B cell (primary cell): Measurements from ENCODE around the gene CPED1. TPM values are rescaled to one million over a fixed set of nuclear protein-coding genes. Genes with fewer than 3 reads are reported as not detected.

Experiments used
- ATAC-seq: fragments of 200-7000 bp; cut with Tn5 transposase; one replicate; pipeline ENCODE4 v1.10.0; 2021; ENCODE audit warnings: low read depth, mild to moderate bottlenecking, moderate number of reproducible peaks, moderate library complexity
- CTCF ChIA-PET: fragments of 350-600 bp; sonication (Branson Sonifier 250); formaldehyde crosslinking; loops from one replicate; lab custom pipeline; 2021; ENCODE audit warnings: antibody characterized with exemption, inconsistent platforms; lab: Charles Lee
- POLR2A ChIA-PET: fragments of 350-600 bp; sonication (Branson Sonifier 250); formaldehyde crosslinking; loops from one replicate; lab custom pipeline; 2021; ENCODE audit warnings: antibody characterized with exemption; lab: Charles Lee
- DNase-seq: peaks from one replicate; pipeline ENCODE4 v3.0.0; 2013
- H2AFZ ChIP-seq: 2 replicates; pipeline ENCODE4 v1.6.1; 2012; ENCODE audit warnings: mild to moderate bottlenecking, low read depth, low read length; ENCODE audit not compliant: insufficient read depth, poor library complexity, severe bottlenecking
- H3K27ac ChIP-seq, 2 donors: 1 replicate in 1 of 2; 2 replicates in 1 of 2; pipeline ENCODE4 v1.5.1; 2012 to 2013; ENCODE audit warnings: low read length in 2 of 2, mild to moderate bottlenecking in 2 of 2, moderate library complexity in 1 of 2
- H3K27me3 ChIP-seq, 4 experiments: fragments of 200-600 bp in 1 of 4; sonication (generic) in 1 of 4; replicated peaks in 1 of 4; 1 replicate in 2 of 4; 2 replicates in 2 of 4; pipeline versions ENCODE4 v1.6.1 to v1.7.0; 2013 to 2016; ENCODE audit warnings: low read length in 3 of 4, mild to moderate bottlenecking in 2 of 4, mixed read lengths in 1 of 4, moderate library complexity in 1 of 4; ENCODE audit not compliant: insufficient read depth in 4 of 4, control insufficient read depth in 3 of 4; ENCODE audit errors: control extremely low read depth in 1 of 4
- H3K36me3 ChIP-seq, 2 experiments: replicated peaks in 1 of 2; 1 replicate in 1 of 2; 2 replicates in 1 of 2; pipeline versions ENCODE4 v1.6.1 to v1.7.1; 2013; ENCODE audit warnings: low read length in 1 of 2; ENCODE audit not compliant: insufficient read depth in 2 of 2, control insufficient read depth in 1 of 2; ENCODE audit errors: control extremely low read depth in 1 of 2, extremely low read depth in 1 of 2
- H3K4me1 ChIP-seq, 2 donors: fragments of 200-600 bp in 1 of 2; sonication (generic) in 1 of 2; 1 replicate in 1 of 2; 2 replicates in 1 of 2; pipeline versions ENCODE4 v1.5.1 to v1.6.1; 2013 to 2017; ENCODE audit warnings: low read length in 2 of 2; ENCODE audit not compliant: control insufficient read depth in 2 of 2, insufficient read depth in 2 of 2
- H3K4me2 ChIP-seq: replicated peaks from 2 replicates; pipeline ENCODE3; 2012; ENCODE audit warnings: mild to moderate bottlenecking, low read depth, low read length; ENCODE audit not compliant: poor library complexity, severe bottlenecking
- H3K4me3 ChIP-seq, 5 experiments: fragments of 200-600 bp in 1 of 5; sonication (generic) in 1 of 5; 1 replicate in 3 of 5; 2 replicates in 2 of 5; pipeline versions ENCODE4 v1.5.1 to v1.7.0; 2011 to 2016; ENCODE audit warnings: low read length in 4 of 5, mild to moderate bottlenecking in 4 of 5, low read depth in 2 of 5, control low read depth in 1 of 5, moderate library complexity in 1 of 5; ENCODE audit not compliant: insufficient read depth in 1 of 5; ENCODE audit errors: control extremely low read depth in 1 of 5, extremely low read depth in 1 of 5
- H3K79me2 ChIP-seq: fragments of 200-600 bp; sonication (generic); one replicate; pipeline ENCODE4 v1.6.0; 2016; ENCODE audit warnings: low read length; ENCODE audit not compliant: control insufficient read depth, insufficient read depth
- H3K9ac ChIP-seq: fragments of 200-600 bp; sonication (generic); 2 replicates; pipeline ENCODE4 v1.6.1; 2017; ENCODE audit warnings: mild to moderate bottlenecking, low read length, moderate library complexity
- H3K9me3 ChIP-seq, 3 donors: one replicate each; pipeline versions ENCODE4 v1.6.1 to v1.7.1; 2013; ENCODE audit warnings: low read length in 2 of 3; ENCODE audit not compliant: control insufficient read depth in 2 of 3, insufficient read depth in 1 of 3; ENCODE audit errors: control extremely low read depth in 1 of 3
- H4K20me1 ChIP-seq: 2 replicates; pipeline ENCODE4 v1.6.0; 2012; ENCODE audit warnings: mild to moderate bottlenecking, low read length; ENCODE audit not compliant: insufficient read depth, control insufficient read depth, poor library complexity, severe bottlenecking
- H3K27ac Mint-ChIP-seq: one replicate; pipeline ENCODE4 v1.8.0; 2021; ENCODE audit warnings: mixed read lengths
- H3K27me3 Mint-ChIP-seq: one replicate; pipeline ENCODE4 v1.8.0; 2021; ENCODE audit warnings: mixed read lengths
- H3K4me1 Mint-ChIP-seq: one replicate; pipeline ENCODE4 v1.8.0; 2021; ENCODE audit warnings: mixed read lengths
- H3K4me3 Mint-ChIP-seq: one replicate; pipeline ENCODE4 v1.8.0; 2021; ENCODE audit warnings: mixed read lengths
- H3K9me3 Mint-ChIP-seq: one replicate; pipeline ENCODE4 v1.8.0; 2022; ENCODE audit warnings: mixed read lengths; ENCODE audit not compliant: insufficient read depth
- CTCF ChIP-seq: fragments of 200-600 bp; IDR thresholded peaks from one replicate; pipeline ENCODE4 v1.8.0; 2022; ENCODE audit warnings: antibody characterized with exemption, mild to moderate bottlenecking
- EZH2 ChIP-seq: IDR thresholded peaks from 2 replicates; pipeline ENCODE4 v1.6.1; 2012; ENCODE audit warnings: borderline replicate concordance, low read depth, mild to moderate bottlenecking, moderate library complexity, low read length; ENCODE audit not compliant: insufficient read depth, poor library complexity, severe bottlenecking
- WGBS: methylation state at CpG from one replicate; pipeline ENCODE4 v1.1.5; 2013; ENCODE audit warnings: missing lambda C conversion rate; ENCODE audit not compliant: insufficient coverage; 5-methylcytosine and 5-hydroxymethylcytosine counted together
- intact Hi-C: fragments of 100-400 bp; cut with micrococcal nuclease; formaldehyde crosslinking; loops from one replicate; pipeline ENCODE4 v1.10.0; 2022
- polyA minus RNA-seq: library from RNA; depleted of rRNA, polyadenylated mRNA; stranded (reverse); fragments of >200 nt; gene quantifications from 2 replicates; pipeline ENCODE4 v1.2.3, GENCODE V29; 2012
- polyA plus RNA-seq: library from polyadenylated mRNA; depleted of rRNA; stranded (reverse); fragments of >200 nt; gene quantifications from 2 replicates; pipeline ENCODE4 v1.2.3, GENCODE V29; 2012
- total RNA-seq, 2 donors: library from RNA; stranded (reverse); fragments of 120-200 nt in 1 of 2; gene quantifications; 1 replicate in 1 of 2; 2 replicates in 1 of 2; pipeline versions ENCODE4 v1.2.3 to v1.2.4, GENCODE V29; 2013 to 2022

Gene CPED1
- 0.44 TPM in 1 of 2 replicates, not detected in the other for total RNA-seq
- 3.2 TPM for total RNA-seq (2013)
- polyA plus RNA-seq: 1.2 and 3.8 TPM in 2 replicates
- polyA minus RNA-seq: 1.6 and 2.4 TPM in 2 replicates

GRCh38 chr7:120988591-120989256, at the start of gene CPED1:
TSS of gene CPED1 (plus strand) at chr7:120988711. CDS start at chr7:120989622, 911 bp downstream.
- no peak within 1 kb of the TSS for H3K27ac ChIP-seq
- intact Hi-C loops: loop anchor here (1.0 to 5.0 kb wide), 5 partner anchors 37 to 1006 kb away; partner anchors contain the start of gene FAM3C
- no peaks in the 10 kb centered on the region for H3K9me3 Mint-ChIP-seq
- H3K27me3 Mint-ChIP-seq: peaks cover 50% of the 10 kb centered on the region
- peak within 1 kb of the TSS; percentile 95 for H3K4me3 Mint-ChIP-seq
- 2% methylated on average over 21 of the region's 27 CpGs for WGBS
- H4K20me1 ChIP-seq: no peaks in the 10 kb centered on the region
- peak within 1 kb of the TSS; percentile 47 for H2AFZ ChIP-seq
- DNase-seq (peak; percentile 62), ATAC-seq (peak; percentile 67)
- peak within 1 kb of the TSS; percentile 29 to 77 (median 49) for H3K4me3 ChIP-seq
- H3K4me1 Mint-ChIP-seq: peaks cover 23% of the 10 kb centered on the region
- no peaks in the 10 kb centered on the region for H3K36me3 ChIP-seq
- no peak for TF ChIP-seq CTCF
- no peak for TF ChIP-seq EZH2
- no peaks in the 10 kb centered on the region for H3K79me2 ChIP-seq
- H3K4me2 ChIP-seq: peak within 1 kb of the TSS; percentile 86
- no peaks in the 10 kb centered on the region for H3K9me3 ChIP-seq
- peaks cover 0 to 20% (median 18%) of the 10 kb centered on the region in 4 experiments for H3K27me3 ChIP-seq
- ChIA-PET POLR2A (no interaction called here), CTCF (interaction anchor here (0.8 to 7.3 kb wide), 13 partner anchors 7 to 1005 kb away, joined by 3 to 85 read pairs (median 6); no protein-coding TSS in a partner anchor)
- peak within 1 kb of the TSS; percentile 52 for H3K9ac ChIP-seq
- peaks cover 24% of the 10 kb centered on the region in 2 donors for H3K4me1 ChIP-seq
- H3K27ac Mint-ChIP-seq: no peak within 1 kb of the TSS

- Histone ChIP-seq H3K27ac (no peak overlapping the region), H3K9me3 (no peaks in the 10 kb centered on the region), H3K4me2 (no peak overlapping the region), H3K9ac (no peak overlapping the region), H3K4me3 (no peak overlapping the region), H2AFZ (no peak overlapping the region), H3K4me1 (no peaks in the 10 kb centered on the region), H3K36me3 (no peaks in the 10 kb centered on the region), H4K20me1 (no peaks in the 10 kb centered on the region), H3K27me3 (no peaks in the 10 kb centered on the region), H3K79me2 (no peaks in the 10 kb centered on the region)
- Mint-ChIP-seq H3K27me3 (peaks cover 11% of the 10 kb centered on the region), H3K9me3 (no peaks in the 10 kb centered on the region), H3K4me1 (no peaks in the 10 kb centered on the region), H3K4me3 (no peak overlapping the region), H3K27ac (no peak overlapping the region)
- no peak for ATAC-seq
- whole genome bisulfite sequencing: no CpG with 5 or more reads among the region's 3 CpGs
- intact Hi-C loops: no loop called here
- TF ChIP-seq EZH2 (no peak), CTCF (no peak)
- DNase-seq: no peak
- CTCF ChIA-PET: interaction anchor here (1.0 kb wide), 1 partner anchor 435 kb away, joined by 3 read pairs; no protein-coding TSS in a partner anchor
- POLR2A ChIA-PET: no interaction called here
These were observed 49.2 kb upstream of the CPED1 start for GRCh38 chr7:120939345-120939744.
